CD4-positive, alpha-beta T cell treated with Interleukin-4 for 1 hour (primary cell): ENCODE measurements around the gene PRKAG2.
"Not testable (repeated sequence)": the region's sequence is repeated elsewhere in the genome, so short reads cannot be mapped to it uniquely, and the experiment has no call there.

Source experiments
- DNase-seq, 2 donors: peaks; one replicate each; pipeline ENCODE4 v3.0.0-alpha.2; 2020 to 2022

PRKAG2 gene

GRCh38 chr7:151536178-151536577 is 340.7 kb downstream of the PRKAG2 start:
- not testable (repeated sequence) for DNase-seq

- no peak for DNase-seq
These were observed 347.1 kb downstream of the PRKAG2 start for GRCh38 chr7:151529842-151530241.

GRCh38 chr7:151524845-151525244 is 352.1 kb downstream of the PRKAG2 start:
- no peak for DNase-seq

DNA sequence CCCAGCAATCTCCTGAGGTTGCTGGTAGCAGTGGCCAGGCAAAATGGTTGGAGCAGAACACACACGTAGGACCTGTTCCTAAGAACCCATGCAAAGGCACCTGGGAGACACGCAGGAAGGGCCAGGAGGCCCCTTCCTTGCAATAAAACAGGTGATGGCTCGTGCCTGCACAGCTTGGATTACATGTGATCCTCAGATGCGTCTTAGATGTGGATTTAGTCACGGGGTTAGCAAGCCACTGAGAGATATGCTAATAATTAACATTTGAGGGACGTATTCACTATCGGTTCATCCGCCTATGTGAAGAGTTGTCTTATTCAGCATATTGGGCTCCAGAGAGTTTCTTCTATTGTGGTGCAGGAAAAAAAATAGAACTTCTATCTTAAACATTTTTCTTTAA is 352.6 kb downstream of the PRKAG2 start:
- no peak for DNase-seq

DNA sequence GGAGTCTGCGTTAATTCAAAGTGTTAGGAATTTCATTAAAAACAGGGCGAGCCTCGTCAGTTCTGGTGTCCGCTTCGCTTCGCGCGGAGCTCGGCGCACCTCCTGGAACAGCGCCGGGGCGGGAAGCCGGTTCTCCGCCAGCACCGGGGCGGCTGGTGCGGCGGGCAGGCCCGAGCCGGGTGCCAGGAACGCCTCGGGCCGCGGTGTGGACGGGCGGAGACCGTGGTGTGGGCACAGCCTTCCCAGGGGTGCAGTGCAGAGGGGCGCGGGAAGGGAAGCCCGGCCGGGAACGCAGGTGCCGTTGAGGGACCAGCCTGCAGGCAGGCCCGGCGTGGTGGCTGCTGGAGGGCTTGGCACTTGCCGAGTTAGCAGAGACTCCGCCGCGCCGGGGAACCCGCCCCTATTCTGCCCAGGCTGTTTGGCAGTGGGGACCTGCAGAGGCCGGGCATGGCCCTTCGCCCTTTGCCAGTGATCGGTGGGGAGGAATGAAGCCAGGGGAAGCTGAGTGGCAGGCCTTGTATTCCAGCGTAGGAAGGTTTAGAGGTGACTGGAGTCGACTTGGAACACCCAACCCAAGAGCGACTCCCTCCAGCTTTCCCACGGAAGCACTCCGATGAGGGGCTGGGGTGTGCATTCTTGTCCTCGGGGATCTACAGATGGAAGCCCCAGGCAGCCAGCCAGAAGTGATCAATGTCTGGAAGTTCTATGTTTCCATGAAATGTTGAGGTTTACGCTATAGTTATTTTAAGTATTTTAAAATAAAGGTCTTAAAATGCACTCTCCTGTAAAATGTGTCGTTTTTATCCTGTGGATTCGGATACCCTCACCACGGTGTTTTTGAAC is 356.3 kb downstream of the PRKAG2 start:
- peak; percentile 15 to 19 for DNase-seq

DNA sequence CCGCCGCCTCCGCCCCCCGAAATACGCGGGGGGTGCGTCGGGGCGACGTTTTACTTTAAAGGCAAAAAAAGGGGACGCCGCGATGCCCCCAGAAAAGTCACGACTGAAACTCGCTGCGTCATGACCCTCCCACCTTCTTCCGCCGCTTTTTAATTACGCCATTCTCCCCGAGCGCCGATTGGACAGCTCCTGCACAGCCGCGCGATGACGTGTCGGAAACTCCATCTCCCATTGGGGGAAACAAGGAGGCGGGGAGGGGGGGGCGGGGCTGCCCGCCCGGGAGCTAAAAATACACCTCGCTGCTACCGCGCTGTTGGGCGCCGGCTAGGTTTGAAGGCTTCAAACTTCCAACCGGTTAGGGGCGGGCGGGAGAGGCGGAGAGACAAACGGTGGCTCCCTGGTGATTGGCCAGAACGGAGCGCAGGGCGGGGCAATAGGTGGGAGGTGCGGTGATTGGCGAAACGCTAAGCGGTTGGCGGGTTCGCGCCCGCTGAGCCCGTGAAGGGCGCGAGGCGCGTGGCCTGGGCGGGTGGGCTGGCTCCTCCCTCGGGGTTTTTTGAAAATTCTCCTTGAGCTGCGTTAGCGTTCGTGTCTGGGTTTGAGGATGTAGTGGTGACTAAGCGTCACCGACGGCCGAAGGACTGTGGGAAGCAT is 357.0 kb downstream of the PRKAG2 start, which contains the start of gene RHEB:
Gene RHEB, minus strand, starts transcription at position 131 of the 654 bp plus-strand sequence. CDS start 384 bp downstream, outside the sequence.
- peak; percentile 99 to 100 for DNase-seq

- peak; percentile 59 to 60 for DNase-seq
These were observed 357.8 kb downstream of the PRKAG2 start for GRCh38 chr7:151518947-151519764.

- DNase-seq = peak; percentile 39 to 47
These were observed 358.6 kb downstream of the PRKAG2 start for GRCh38 chr7:151518105-151518946.

GRCh38 chr7:151517601-151518104 is 359.3 kb downstream of the PRKAG2 start:
- no peak for DNase-seq

DNA sequence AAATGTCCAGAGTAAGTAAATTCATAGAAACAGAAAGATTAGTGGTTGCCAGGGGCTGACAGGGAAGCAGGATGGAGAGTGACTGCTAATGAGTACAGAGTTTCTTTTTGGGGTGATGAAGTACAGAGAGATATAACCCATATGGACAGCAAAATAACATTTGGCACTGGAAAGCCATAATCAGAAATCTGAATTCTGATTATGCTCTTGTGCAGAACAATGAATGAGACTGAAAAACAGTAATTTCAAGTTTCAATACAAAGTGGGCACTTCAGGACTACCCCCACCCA is 361.7 kb downstream of the PRKAG2 start:
- no peak for DNase-seq

GRCh38 chr7:151514461-151515275 is 362.2 kb downstream of the PRKAG2 start:
- DNase-seq = no peak

- DNase-seq = no peak
These were observed 363.8 kb downstream of the PRKAG2 start for GRCh38 chr7:151513133-151513532.

- no peak for DNase-seq
These were observed 364.6 kb downstream of the PRKAG2 start for GRCh38 chr7:151512353-151512752.

DNA sequence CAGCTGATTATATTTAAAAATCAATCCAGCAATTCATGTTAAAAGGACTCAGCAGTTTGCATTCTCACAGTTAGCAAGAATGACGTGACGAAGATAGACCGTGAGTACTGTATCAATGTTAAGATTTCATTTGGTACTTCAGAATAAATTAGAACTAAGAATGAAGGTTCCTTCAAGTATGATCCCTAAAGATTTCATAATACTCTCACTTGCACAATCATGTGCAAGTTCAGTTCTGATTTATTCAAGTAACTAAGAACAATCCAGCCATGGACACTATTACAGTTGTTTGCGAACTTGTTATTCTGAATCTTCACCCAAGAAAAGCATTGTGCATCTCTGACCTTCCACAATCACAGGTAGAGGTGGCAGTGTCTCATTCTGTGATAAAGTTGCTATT is 365.0 kb downstream of the PRKAG2 start:
- DNase-seq = no peak

- no peak for DNase-seq
These were observed 365.6 kb downstream of the PRKAG2 start for GRCh38 chr7:151511270-151511669.

GRCh38 chr7:151509670-151510333 is 367.1 kb downstream of the PRKAG2 start:
- no peak for DNase-seq

DNA sequence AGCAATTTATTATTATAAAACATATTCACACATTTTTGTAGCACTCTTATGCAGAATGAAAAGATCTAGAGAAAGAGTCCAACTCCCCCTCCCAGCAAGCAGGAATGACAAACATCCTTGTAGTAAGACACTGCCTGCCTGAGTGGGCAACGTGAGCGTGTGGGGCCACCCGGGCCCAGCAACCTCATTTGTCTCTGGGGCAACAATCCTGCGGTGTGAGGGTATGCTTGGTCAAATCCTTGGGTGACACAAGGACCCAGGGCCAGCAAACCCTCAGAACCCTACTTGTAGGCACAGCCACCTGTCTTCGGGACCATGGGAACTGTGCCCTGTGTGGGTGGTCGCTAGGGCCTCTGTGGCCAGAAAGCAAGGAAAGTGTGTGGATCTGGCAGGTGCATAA is 367.9 kb downstream of the PRKAG2 start:
- no peak for DNase-seq

- DNase-seq = no peak
These were observed 369.1 kb downstream of the PRKAG2 start for GRCh38 chr7:151507806-151508205.

GRCh38 chr7:151506901-151507382 is 370.0 kb downstream of the PRKAG2 start:
- DNase-seq = no peak
